HEK293 (cell line): ENCODE results near the gene ZNF506.

Source experiments
- CTCF ChIP-seq: fragments of 450-650 bp; formaldehyde crosslinking; IDR thresholded peaks from 2 replicates; pipeline ENCODE4 v1.5.1; 2016; ENCODE audit warnings: missing biosample characterization, missing genetic modification characterization
- MZF1 ChIP-seq: fragments of 450-650 bp; formaldehyde crosslinking; IDR thresholded peaks from 2 replicates; pipeline ENCODE4 v1.5.1; 2017; ENCODE audit warnings: missing biosample characterization, missing genetic modification characterization, borderline replicate concordance
- PATZ1 ChIP-seq: fragments of 450-650 bp; formaldehyde crosslinking; IDR thresholded peaks from 2 replicates; pipeline ENCODE4 v1.5.1; 2016; ENCODE audit warnings: missing biosample characterization, missing genetic modification characterization
- YY1 ChIP-seq: fragments of 450-650 bp; formaldehyde crosslinking; IDR thresholded peaks from 2 replicates; pipeline ENCODE4 v1.5.1; 2018; ENCODE audit warnings: missing biosample characterization, missing genetic modification characterization
- ZBTB1 ChIP-seq: fragments of 450-650 bp; formaldehyde crosslinking; IDR thresholded peaks from 2 replicates; pipeline ENCODE4 v1.5.1; 2016; ENCODE audit warnings: missing biosample characterization, missing genetic modification characterization
- ZNF174 ChIP-seq: fragments of 450-650 bp; formaldehyde crosslinking; IDR thresholded peaks from 2 replicates; pipeline ENCODE4 v1.5.0; 2017; ENCODE audit warnings: missing biosample characterization, mild to moderate bottlenecking, missing genetic modification characterization
- ZNF24 ChIP-seq: fragments of 450-650 bp; formaldehyde crosslinking; IDR thresholded peaks from 2 replicates; pipeline ENCODE4 v1.5.1; 2016; ENCODE audit warnings: missing biosample characterization, missing genetic modification characterization
- ZNF274 ChIP-seq, 2 experiments: fragments of 200-500 bp in 1 of 2; fragments of 450-650 bp in 1 of 2; sonication (Bioruptor generic) in 1 of 2; formaldehyde crosslinking in 1 of 2; IDR thresholded peaks; 2 replicates each; pipeline versions ENCODE4 v1.5.1 to v1.6.1; 2014 to 2016; ENCODE audit warnings: borderline replicate concordance in 1 of 2, inconsistent platforms in 1 of 2, low read length in 1 of 2, missing biosample characterization in 1 of 2, missing genetic modification characterization in 1 of 2
- ZNF426 ChIP-seq: fragments of 450-650 bp; formaldehyde crosslinking; IDR thresholded peaks from 2 replicates; pipeline ENCODE4 v1.5.1; 2017; ENCODE audit warnings: missing biosample characterization, missing genetic modification characterization, mild to moderate bottlenecking, inconsistent platforms, moderate library complexity
- ZNF549 ChIP-seq: fragments of 450-650 bp; IDR thresholded peaks from 2 replicates; pipeline ENCODE4 v1.5.1; 2018; ENCODE audit warnings: missing biosample characterization, missing genetic modification characterization, mild to moderate bottlenecking, inconsistent platforms, moderate library complexity
- ZNF626 ChIP-seq: fragments of 450-650 bp; sonication (Bioruptor Pico); formaldehyde crosslinking; IDR thresholded peaks from 2 replicates; pipeline ENCODE4 v1.5.1; 2018; ENCODE audit warnings: missing biosample characterization, missing genetic modification characterization, inconsistent platforms
- ZNF792 ChIP-seq: fragments of 450-650 bp; formaldehyde crosslinking; IDR thresholded peaks from 2 replicates; pipeline ENCODE4 v1.5.1; 2016; ENCODE audit warnings: missing biosample characterization, missing genetic modification characterization

GRCh38 chr19:19823916-19824315 is 2.4 kb upstream of the ZNF506 start:
- TF ChIP-seq CTCF (tag by site-specific recombination): no peak
- no peak for TF ChIP-seq PATZ1 (tag by site-specific recombination)
- TF ChIP-seq ZNF549 (tag by site-specific recombination): no peak
- TF ChIP-seq YY1 (tag by site-specific recombination): no peak
- no peak for TF ChIP-seq ZNF274 (IDR thresholded peaks at IDR 0.05; ENCODE audit: low read length)
- no peak for TF ChIP-seq ZNF274 (tag by site-specific recombination; IDR thresholded peaks at IDR 0.05; ENCODE audit: borderline replicate concordance)
- TF ChIP-seq ZBTB1: no peak
- TF ChIP-seq ZNF24 (tag by site-specific recombination): no peak
- TF ChIP-seq ZNF792 (tag by site-specific recombination): no peak
- TF ChIP-seq MZF1 (tag by site-specific recombination): no peak
- no peak for TF ChIP-seq ZNF426 (tag by site-specific recombination)
- TF ChIP-seq ZNF626 (tag by site-specific recombination): no peak
- no peak for TF ChIP-seq ZNF174 (tag by site-specific recombination)
